H9 (cell line): Measurements from ENCODE around the gene PRMT7. TPM values are rescaled to one million over a fixed set of nuclear protein-coding genes. Genes with fewer than 3 reads are reported as not detected.

ENCODE experiments used
- DNase-seq: peaks from one replicate; pipeline ENCODE4 v3.0.0-alpha.2; 2017
- H2AFZ ChIP-seq: one replicate; pipeline ENCODE4 v1.6.1; 2013; ENCODE audit warnings: mild to moderate bottlenecking, low read length, control low read depth, moderate library complexity
- H2AK5ac ChIP-seq: 2 replicates; pipeline ENCODE4 v1.6.1; 2013; ENCODE audit warnings: low read length, control low read depth, mixed read lengths; ENCODE audit not compliant: insufficient read length
- H2BK120ac ChIP-seq: one replicate; pipeline ENCODE4 v1.6.1; 2013; ENCODE audit warnings: low read depth, mild to moderate bottlenecking, low read length, control low read depth, inconsistent platforms; ENCODE audit not compliant: poor library complexity, severe bottlenecking
- H2BK12ac ChIP-seq: 2 replicates; pipeline ENCODE4 v1.6.1; 2013; ENCODE audit warnings: low read length, control low read depth, mixed read lengths, low read depth; ENCODE audit not compliant: insufficient read length
- H2BK15ac ChIP-seq: 2 replicates; pipeline ENCODE4 v1.6.1; 2013; ENCODE audit warnings: low read depth, low read length, control low read depth
- H2BK20ac ChIP-seq: one replicate; pipeline ENCODE4 v1.6.1; 2013; ENCODE audit warnings: low read depth, mild to moderate bottlenecking, low read length, control low read depth, inconsistent platforms; ENCODE audit not compliant: poor library complexity, severe bottlenecking
- H2BK5ac ChIP-seq: 2 replicates; pipeline ENCODE4 v1.6.1; 2013; ENCODE audit warnings: low read length, control low read depth, mixed read lengths; ENCODE audit not compliant: insufficient read length
- H3K14ac ChIP-seq: 2 replicates; pipeline ENCODE4 v1.6.1; 2013; ENCODE audit warnings: low read length, control low read depth; ENCODE audit not compliant: insufficient read depth
- H3K18ac ChIP-seq: 2 replicates; pipeline ENCODE4 v1.6.1; 2013; ENCODE audit warnings: low read depth, mild to moderate bottlenecking, mixed read lengths, low read length, control low read depth; ENCODE audit not compliant: insufficient read length
- H3K23ac ChIP-seq: 2 replicates; pipeline ENCODE4 v1.6.1; 2013; ENCODE audit warnings: low read length, control low read depth, mixed read lengths, low read depth; ENCODE audit not compliant: insufficient read length
- H3K23me2 ChIP-seq: 2 replicates; pipeline ENCODE4 v1.6.1; 2013; ENCODE audit warnings: low read depth, mild to moderate bottlenecking, mixed read lengths, low read length, control low read depth; ENCODE audit not compliant: insufficient read length, poor library complexity, severe bottlenecking
- H3K27ac ChIP-seq: 2 replicates; pipeline ENCODE4 v1.5.1; 2013; ENCODE audit warnings: low read length, control low read depth, mixed read lengths, low read depth; ENCODE audit not compliant: insufficient read length
- H3K27me3 ChIP-seq: 2 replicates; pipeline ENCODE4 v1.6.1; 2013; ENCODE audit warnings: low read length, control low read depth, inconsistent platforms; ENCODE audit not compliant: insufficient read depth
- H3K4ac ChIP-seq: 2 replicates; pipeline ENCODE4 v1.6.1; 2013; ENCODE audit warnings: low read depth, mild to moderate bottlenecking, control low read depth, inconsistent platforms, low read length, moderate library complexity
- H3K4me1 ChIP-seq: 2 replicates; pipeline ENCODE4 v1.6.1; 2013; ENCODE audit warnings: low read length, control low read depth, inconsistent platforms; ENCODE audit not compliant: insufficient read depth
- H3K4me2 ChIP-seq: 2 replicates; pipeline ENCODE4 v1.6.1; 2013; ENCODE audit warnings: low read length, control low read depth, mixed read lengths; ENCODE audit not compliant: insufficient read length, insufficient read depth
- H3K56ac ChIP-seq: 2 replicates; pipeline ENCODE4 v1.6.1; 2013; ENCODE audit warnings: low read depth, mild to moderate bottlenecking, mixed read lengths, low read length, control low read depth; ENCODE audit not compliant: insufficient read length
- H3K79me1 ChIP-seq: 2 replicates; pipeline ENCODE4 v1.6.1; 2013; ENCODE audit warnings: low read depth, mild to moderate bottlenecking, moderate library complexity, low read length, control low read depth, inconsistent platforms; ENCODE audit not compliant: insufficient read depth, poor library complexity, severe bottlenecking
- H3K79me2 ChIP-seq: 2 replicates; pipeline ENCODE4 v1.6.1; 2013; ENCODE audit warnings: low read length, control low read depth, inconsistent platforms; ENCODE audit not compliant: insufficient read depth
- H3K9ac ChIP-seq: 2 replicates; pipeline ENCODE4 v1.6.1; 2013; ENCODE audit warnings: low read length, control low read depth, mixed read lengths; ENCODE audit not compliant: insufficient read length; ENCODE audit errors: extremely low read depth
- H3K9me3 ChIP-seq: one replicate; pipeline ENCODE4 v1.6.1; 2013; ENCODE audit warnings: low read depth, low read length, inconsistent platforms; ENCODE audit not compliant: control insufficient read depth
- H3T11ph ChIP-seq: one replicate; pipeline ENCODE4 v1.6.1; 2013; ENCODE audit warnings: mild to moderate bottlenecking, low read length, control low read depth, inconsistent platforms
- H4K20me1 ChIP-seq: one replicate; pipeline ENCODE4 v1.6.1; 2013; ENCODE audit not compliant: control insufficient read depth, insufficient read length, insufficient read depth
- H4K5ac ChIP-seq: 2 replicates; pipeline ENCODE4 v1.6.1; 2013; ENCODE audit warnings: low read depth, mild to moderate bottlenecking, mixed read lengths, low read length, control low read depth; ENCODE audit not compliant: insufficient read length
- H4K8ac ChIP-seq: replicated peaks from 2 replicates; pipeline ENCODE4 v1.6.1; 2013; ENCODE audit warnings: low read length, control low read depth, mixed read lengths, low read depth; ENCODE audit not compliant: insufficient read length
- H4K91ac ChIP-seq: 2 replicates; pipeline ENCODE4 v1.6.1; 2013; ENCODE audit warnings: low read depth, mild to moderate bottlenecking, moderate library complexity, mixed read lengths, low read length, control low read depth; ENCODE audit not compliant: insufficient read length
- H3K27ac Mint-ChIP-seq, 3 experiments: 2 replicates in 2 of 3; 3 replicates in 1 of 3; pipeline ENCODE4 v1.8.0; 2020 to 2021; ENCODE audit warnings: mixed read lengths in 3 of 3, mild to moderate bottlenecking in 1 of 3, moderate library complexity in 1 of 3
- H3K27me3 Mint-ChIP-seq: 2 replicates; pipeline ENCODE4 v1.8.0; 2021; ENCODE audit warnings: low read depth, mild to moderate bottlenecking, moderate library complexity, mixed read lengths
- H3K36me3 Mint-ChIP-seq, 3 experiments: 2 replicates in 2 of 3; 3 replicates in 1 of 3; pipeline ENCODE4 v1.8.0; 2020 to 2021; ENCODE audit warnings: low read depth in 3 of 3, mixed read lengths in 3 of 3; ENCODE audit not compliant: insufficient read depth in 1 of 3
- H3K4me1 Mint-ChIP-seq, 2 experiments: 2 replicates each; pipeline ENCODE4 v1.8.0; 2020; ENCODE audit warnings: mixed read lengths in 2 of 2
- H3K4me3 Mint-ChIP-seq, 2 experiments: 2 replicates in 1 of 2; 3 replicates in 1 of 2; pipeline ENCODE4 v1.8.0; 2020 to 2021; ENCODE audit warnings: mild to moderate bottlenecking in 2 of 2, mixed read lengths in 2 of 2, moderate library complexity in 1 of 2
- H3K9me3 Mint-ChIP-seq, 2 experiments: 2 replicates in 1 of 2; 3 replicates in 1 of 2; pipeline ENCODE4 v1.8.0; 2020; ENCODE audit warnings: mild to moderate bottlenecking in 2 of 2, mixed read lengths in 2 of 2, moderate library complexity in 1 of 2
- CTCF ChIP-seq: fragments of 200-600 bp; sonication (generic); conservative IDR thresholded peaks from 3 replicates; pipeline ENCODE4 v1.8.0; 2021; ENCODE audit warnings: antibody characterized with exemption, mild to moderate bottlenecking
- WGBS: extraction: QIAGEN DNeasy Blood & Tissue Kit; methylation state at CpG from one replicate; pipeline ENCODE4 v1.1.7; 2013; ENCODE audit warnings: missing lambda C conversion rate, low lambda C conversion rate, mixed read lengths; ENCODE audit not compliant: insufficient read length; ENCODE audit errors: extremely low coverage; 5-methylcytosine and 5-hydroxymethylcytosine counted together
- total RNA-seq: library from RNA; stranded (reverse); gene quantifications from 2 replicates; pipeline ENCODE4 v1.2.1, GENCODE V29; 2021

Gene PRMT7
- total RNA-seq, 1 experiment from 2014 or later, result 56.6 TPM

DNA sequence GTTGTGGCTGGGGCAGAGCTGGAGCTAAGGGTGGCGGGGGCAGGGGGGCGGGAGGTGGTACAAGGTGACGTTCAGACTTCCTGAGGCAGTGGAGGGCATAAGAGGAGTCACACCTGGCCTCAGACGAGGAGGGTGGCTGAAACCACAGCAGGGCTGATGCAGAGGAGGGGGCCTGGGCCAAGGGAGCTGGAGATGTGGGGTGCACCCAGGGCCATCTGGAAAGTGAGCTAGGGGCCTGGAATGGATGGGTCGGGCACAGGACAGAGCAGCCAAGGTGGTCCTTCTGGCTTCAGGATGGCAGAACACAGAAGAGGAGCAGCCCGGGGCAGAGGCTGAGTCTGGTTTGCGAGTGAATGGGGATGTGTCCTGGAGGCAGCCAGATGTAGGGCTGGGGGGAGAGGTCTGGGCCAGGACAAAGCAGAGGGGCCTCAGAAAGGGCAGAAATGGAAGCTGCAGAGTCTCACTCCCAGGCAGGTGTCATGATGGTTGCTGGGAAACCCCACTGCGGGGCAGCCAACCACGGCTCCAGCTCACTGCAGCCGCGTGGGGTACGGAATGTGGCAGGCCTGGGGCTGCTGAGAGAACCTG is 57.6 kb downstream of the PRMT7 start:
- H3K14ac ChIP-seq, result no peak overlapping the region
- no peaks in the 10 kb centered on the region for H4K20me1 ChIP-seq
- H2BK15ac ChIP-seq, result no peak overlapping the region
- H3K36me3 Mint-ChIP-seq, result no peaks in the 10 kb centered on the region
- H3T11ph ChIP-seq, result no peak overlapping the region
- H3K18ac ChIP-seq, result no peak overlapping the region
- H3K27ac Mint-ChIP-seq, result peak overlapping the region in 1 of 3 experiments; percentile 76; a peak in 2 of 7 replicates
- no peak overlapping the region for H2BK120ac ChIP-seq
- no peak for DNase-seq
- H3K27ac ChIP-seq, result no peak overlapping the region
- H4K91ac ChIP-seq, result no peak overlapping the region
- H2AK5ac ChIP-seq, result no peak overlapping the region
- H3K56ac ChIP-seq, result no peak overlapping the region
- no CpG with 5 or more reads among the region's 12 CpGs for WGBS
- peak overlapping the region in 1 of 2 experiments; percentile 55; a peak in 1 of 5 replicates for H3K4me3 Mint-ChIP-seq
- no peak overlapping the region for H2AFZ ChIP-seq
- no peak overlapping the region for H3K9ac ChIP-seq
- H2BK20ac ChIP-seq, result no peak overlapping the region
- H3K4me1 ChIP-seq, result no peaks in the 10 kb centered on the region
- no peak overlapping the region for H3K4me2 ChIP-seq
- no peak overlapping the region for H2BK12ac ChIP-seq
- H3K23me2 ChIP-seq, result no peaks in the 10 kb centered on the region
- H3K9me3 ChIP-seq, result no peaks in the 10 kb centered on the region
- H3K4me1 Mint-ChIP-seq, result peaks cover 22 to 45% of the 10 kb centered on the region in 2 experiments
- no peaks in the 10 kb centered on the region for H3K79me1 ChIP-seq
- no peak overlapping the region for H4K8ac ChIP-seq
- H3K27me3 Mint-ChIP-seq, result peaks cover 12% of the 10 kb centered on the region
- H3K79me2 ChIP-seq, result no peaks in the 10 kb centered on the region
- H4K5ac ChIP-seq, result no peak overlapping the region
- H3K27me3 ChIP-seq, result no peaks in the 10 kb centered on the region
- H3K9me3 Mint-ChIP-seq, result no peaks in the 10 kb centered on the region
- H3K23ac ChIP-seq, result no peak overlapping the region
- no peak overlapping the region for H3K4ac ChIP-seq
- TF ChIP-seq CTCF, result no peak
- H2BK5ac ChIP-seq, result no peak overlapping the region
